Thymus (tissue), 11 donors: ENCODE data around the gene TNXB. TPM values are rescaled to one million over a fixed set of nuclear protein-coding genes. Genes with fewer than 3 reads are reported as not detected.

ENCODE experiments used
- DNase-seq, 9 donors: peaks; one replicate each; pipeline ENCODE4 v3.0.0-alpha.2; 2013; ENCODE audit warnings: low spot score in 9 of 9, low read depth in 6 of 9, missing footprints in 1 of 9
- H3K27ac ChIP-seq, 2 donors: one replicate each; pipeline ENCODE4 v1.5.1; 2013; ENCODE audit warnings: control low read depth in 1 of 2, low read depth in 1 of 2, low read length in 1 of 2, mild to moderate bottlenecking in 1 of 2, moderate library complexity in 1 of 2
- H3K27me3 ChIP-seq, 2 donors: one replicate each; pipeline ENCODE4 v1.5.1; 2013; ENCODE audit warnings: low read length in 1 of 2; ENCODE audit not compliant: control insufficient read depth in 2 of 2, insufficient read depth in 1 of 2
- H3K36me3 ChIP-seq, 2 donors: one replicate each; pipeline ENCODE4 v1.5.1; 2013; ENCODE audit warnings: low read length in 1 of 2, mild to moderate bottlenecking in 1 of 2, moderate library complexity in 1 of 2; ENCODE audit not compliant: control insufficient read depth in 2 of 2, insufficient read depth in 2 of 2
- H3K4me1 ChIP-seq, 2 donors: one replicate each; pipeline ENCODE4 v1.5.1; 2013; ENCODE audit warnings: low read length in 2 of 2; ENCODE audit not compliant: control insufficient read depth in 2 of 2, insufficient read depth in 2 of 2
- H3K4me3 ChIP-seq, 2 donors: one replicate each; pipeline ENCODE4 v1.5.1; 2013; ENCODE audit warnings: low read length in 2 of 2, control low read depth in 1 of 2, mild to moderate bottlenecking in 1 of 2
- H3K9me3 ChIP-seq, 2 donors: one replicate each; pipeline ENCODE4 v1.5.1; 2013; ENCODE audit warnings: low read length in 1 of 2, mild to moderate bottlenecking in 1 of 2; ENCODE audit not compliant: control insufficient read depth in 2 of 2, insufficient read depth in 1 of 2
- WGBS: extraction: QIAGEN DNeasy Blood & Tissue Kit; methylation state at CpG from one replicate; pipeline ENCODE4 v1.1.7; 2013; 5-methylcytosine and 5-hydroxymethylcytosine counted together
- polyA plus RNA-seq: library from polyadenylated mRNA; stranded (reverse); fragments of 200-250 nt; gene quantifications from one replicate; pipeline ENCODE4 v1.2.3, GENCODE V29; 2013
- total RNA-seq: library from RNA; stranded (reverse); fragments of 120-200 nt; gene quantifications from one replicate; pipeline ENCODE4 v1.2.4, GENCODE V29; 2013
- donor health status: healthy.

The TNXB gene
- total and polyA plus RNA-seq, 2 donors: 2.1 to 8.3 TPM

DNA sequence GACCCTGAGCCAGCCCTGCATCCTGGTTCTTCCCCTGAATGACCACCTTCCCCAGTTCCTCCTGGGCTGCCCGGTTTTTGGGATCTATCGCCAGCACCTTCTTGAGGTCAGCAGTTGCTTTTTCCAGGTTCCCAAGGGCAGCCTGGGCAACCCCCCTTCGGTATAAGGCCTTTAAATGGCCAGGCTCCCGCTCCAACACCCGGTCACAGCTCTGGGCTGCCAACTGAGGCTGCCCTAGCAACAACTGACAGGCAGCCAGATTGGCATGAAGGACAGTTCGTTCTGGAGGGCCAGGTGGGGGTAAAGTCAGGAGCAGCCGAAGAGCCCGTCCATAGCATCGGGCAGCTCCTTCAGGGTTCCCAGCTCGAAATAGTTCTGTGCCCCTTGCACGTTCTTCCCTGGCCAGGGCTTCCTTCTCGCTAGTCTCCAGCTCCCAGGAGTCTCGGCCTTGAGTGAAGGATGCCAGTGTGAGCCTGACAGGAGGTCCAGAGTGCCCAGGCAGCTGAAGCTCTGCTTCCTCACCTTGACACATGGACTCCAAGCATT lies 19.7 kb upstream of the TNXB start:
- Histone ChIP-seq H3K4me1 (peaks cover 21 to 29% of the 10 kb centered on the region in 2 donors), H3K27me3 (peaks cover 0 to 7% of the 10 kb centered on the region in 2 donors), H3K36me3 (peaks cover 17 to 28% of the 10 kb centered on the region in 2 donors), H3K27ac (peak overlapping the region in 1 of 2 donors; percentile 74), H3K9me3 (no peaks in the 10 kb centered on the region), H3K4me3 (peak overlapping the region in 1 of 2 donors; percentile 63)
- DNase-seq: no peak
- 95% methylated on average over 13 of the region's 13 CpGs for WGBS

DNA sequence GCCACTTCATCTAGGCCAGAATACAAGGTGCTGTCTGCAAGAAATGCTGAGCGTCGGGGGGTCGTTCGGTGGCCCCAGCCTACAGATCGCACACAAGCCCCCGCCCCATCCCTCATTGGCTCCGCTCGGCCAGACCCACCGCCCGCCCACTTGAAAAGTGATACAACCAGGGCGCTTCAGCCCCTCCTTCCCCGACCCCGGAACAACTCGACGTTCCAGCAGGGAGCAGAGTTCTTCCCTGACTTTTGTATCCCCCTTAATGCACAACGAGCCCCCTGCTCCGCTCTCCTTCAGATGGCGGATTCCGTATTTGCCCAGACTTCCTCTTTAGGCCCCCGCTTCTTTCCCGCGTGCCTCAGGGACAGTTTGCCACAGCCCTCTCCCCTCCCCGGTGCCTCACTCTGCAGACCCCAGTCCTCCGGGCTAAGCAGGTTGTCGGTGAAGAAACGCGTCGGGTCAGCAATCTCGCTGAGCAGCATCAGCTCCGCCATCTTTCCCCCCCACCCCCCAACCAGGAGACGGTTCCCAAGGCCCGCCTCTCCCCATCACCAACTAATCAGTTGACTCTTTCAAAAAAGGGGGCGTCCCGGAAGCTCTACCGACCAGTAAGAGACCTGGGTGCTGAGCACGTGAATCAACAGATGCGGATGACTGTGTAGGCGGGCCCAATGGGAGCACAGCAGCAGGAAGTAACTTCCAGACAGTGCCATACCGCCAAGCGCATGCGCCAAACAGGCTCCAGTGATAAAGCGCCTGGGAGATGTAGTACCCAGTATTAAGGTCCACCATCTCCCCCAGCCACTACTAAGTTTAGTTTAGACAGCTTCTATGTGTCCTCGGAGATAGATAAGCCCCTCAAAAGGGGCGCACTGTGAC lies 18.8 kb upstream of the TNXB start, which contains the start of gene ATF6B:
ATF6B (minus strand) TSS at position 530 of the 876 bp plus-strand sequence; CDS start at position 491, 39 bp downstream.
- Histone ChIP-seq H3K36me3 (peaks cover 20 to 36% of the 10 kb centered on the region in 2 donors), H3K4me1 (peaks cover 21 to 29% of the 10 kb centered on the region in 2 donors), H3K27ac (peak within 1 kb of the TSS; percentile 80 to 90), H3K4me3 (peak within 1 kb of the TSS; percentile 65 to 99), H3K9me3 (no peaks in the 10 kb centered on the region), H3K27me3 (peaks cover 0 to 3% of the 10 kb centered on the region in 2 donors)
- peak; percentile 92 to 99 (median 98) for DNase-seq
- WGBS: under 1% methylated on average over 44 of the region's 44 CpGs

DNA sequence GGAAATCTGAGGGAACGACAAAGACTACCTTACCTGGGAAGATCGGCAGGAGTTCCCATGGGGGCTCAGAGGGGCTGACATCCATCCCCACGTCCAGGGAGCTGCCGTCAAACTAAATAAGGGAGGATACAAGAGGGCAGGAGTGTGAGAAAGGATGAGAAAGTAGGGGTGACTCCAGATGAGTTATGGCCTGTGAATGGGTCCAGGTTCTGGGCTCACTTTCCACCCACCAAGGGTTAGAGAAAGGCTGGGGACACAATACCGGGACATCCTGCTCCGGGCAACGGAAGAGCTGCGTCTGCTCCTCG lies 18.2 kb upstream of the TNXB start:
- H3K4me1 ChIP-seq: peaks cover 21 to 29% of the 10 kb centered on the region in 2 donors
- peaks cover 25 to 36% of the 10 kb centered on the region in 2 donors for H3K36me3 ChIP-seq
- H3K27ac ChIP-seq: peak overlapping the region; percentile 25 to 90
- no peaks in the 10 kb centered on the region for H3K9me3 ChIP-seq
- H3K27me3 ChIP-seq: peaks cover 0 to 3% of the 10 kb centered on the region in 2 donors
- H3K4me3 ChIP-seq: peak overlapping the region; percentile 65 to 99
- 20% methylated on average over 9 of the region's 9 CpGs for WGBS
- DNase-seq: no peak

DNA sequence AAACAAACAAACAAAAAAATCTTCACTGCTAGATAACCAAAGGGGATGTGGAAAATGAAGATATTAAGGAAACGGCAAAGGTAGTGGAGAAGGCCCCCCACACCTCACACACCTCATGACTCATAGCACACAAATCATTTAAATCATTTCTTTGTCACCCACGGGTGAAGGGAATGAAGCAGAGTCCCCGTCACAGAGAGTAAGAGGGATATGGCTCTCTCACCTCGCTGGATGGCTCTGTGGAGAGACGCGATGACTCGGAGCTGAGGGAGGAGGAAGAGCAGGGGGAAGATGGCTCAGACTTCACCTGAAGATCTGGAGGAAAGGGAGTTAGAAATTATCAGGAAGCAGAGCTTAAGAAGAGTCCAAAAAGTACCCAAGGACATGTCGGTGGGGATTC lies 17.7 kb upstream of the TNXB start:
- Histone ChIP-seq H3K9me3 (no peaks in the 10 kb centered on the region), H3K27ac (no peak overlapping the region), H3K4me3 (peak overlapping the region; percentile 65 to 99), H3K27me3 (peaks cover 0 to 3% of the 10 kb centered on the region in 2 donors), H3K4me1 (peaks cover 21 to 29% of the 10 kb centered on the region in 2 donors), H3K36me3 (peaks cover 27 to 41% of the 10 kb centered on the region in 2 donors)
- DNase-seq: no peak
- 90% methylated on average over 8 of the region's 8 CpGs for WGBS

DNA sequence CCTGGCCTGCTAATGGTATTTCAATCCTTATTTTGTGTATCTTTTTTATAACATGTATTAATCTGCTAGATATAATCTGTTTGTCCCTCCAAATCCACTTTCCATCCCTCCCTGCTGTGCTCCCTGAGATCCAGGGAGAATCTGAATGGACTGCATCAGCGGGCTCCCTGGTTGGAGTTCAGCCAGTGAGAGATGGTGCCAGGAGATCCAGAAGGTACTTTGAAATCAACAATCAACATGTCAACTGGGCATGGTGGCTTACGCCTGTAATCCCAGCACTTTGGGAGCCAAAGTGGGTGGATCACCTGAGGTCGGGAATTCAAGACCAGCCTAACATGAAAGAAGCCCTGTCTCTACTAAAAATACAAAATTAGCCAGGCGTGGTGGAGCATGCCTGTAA lies 14.5 kb upstream of the TNXB start:
- Histone ChIP-seq H3K4me1 (peaks cover 12 to 23% of the 10 kb centered on the region in 2 donors), H3K36me3 (peaks cover 51 to 69% of the 10 kb centered on the region in 2 donors), H3K27me3 (no peaks in the 10 kb centered on the region), H3K9me3 (no peaks in the 10 kb centered on the region), H3K27ac (no peak overlapping the region), H3K4me3 (no peak overlapping the region)
- WGBS: 98% methylated on average over 4 of the region's 4 CpGs
- no peak for DNase-seq

DNA sequence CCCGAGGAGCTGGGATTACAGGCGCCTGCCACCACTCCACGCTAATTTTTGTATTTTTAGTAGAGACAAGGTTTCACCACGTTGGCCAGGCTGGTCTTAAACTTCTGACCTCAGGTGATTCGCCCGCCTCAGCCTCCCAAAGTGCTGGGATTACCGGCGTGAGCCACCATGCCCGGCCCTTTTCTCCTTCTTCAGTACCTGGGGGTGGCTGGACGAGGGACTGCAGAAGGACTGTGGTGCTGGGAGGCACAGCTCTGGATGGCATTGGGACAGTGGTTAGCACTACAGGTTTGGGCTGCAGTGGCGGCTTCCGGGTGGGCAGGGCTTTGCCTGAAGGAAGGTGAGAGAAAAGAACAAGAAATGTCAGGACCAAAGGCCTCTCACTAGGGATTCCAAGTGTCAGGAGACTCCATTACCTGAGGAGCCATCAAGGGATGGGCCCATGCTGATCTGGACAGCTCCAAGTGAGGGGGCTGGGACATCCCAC lies 11.5 kb upstream of the TNXB start:
- Histone ChIP-seq H3K4me1 (peaks cover 0 to 9% of the 10 kb centered on the region in 2 donors), H3K27ac (no peak overlapping the region)
- no peak for DNase-seq

DNA sequence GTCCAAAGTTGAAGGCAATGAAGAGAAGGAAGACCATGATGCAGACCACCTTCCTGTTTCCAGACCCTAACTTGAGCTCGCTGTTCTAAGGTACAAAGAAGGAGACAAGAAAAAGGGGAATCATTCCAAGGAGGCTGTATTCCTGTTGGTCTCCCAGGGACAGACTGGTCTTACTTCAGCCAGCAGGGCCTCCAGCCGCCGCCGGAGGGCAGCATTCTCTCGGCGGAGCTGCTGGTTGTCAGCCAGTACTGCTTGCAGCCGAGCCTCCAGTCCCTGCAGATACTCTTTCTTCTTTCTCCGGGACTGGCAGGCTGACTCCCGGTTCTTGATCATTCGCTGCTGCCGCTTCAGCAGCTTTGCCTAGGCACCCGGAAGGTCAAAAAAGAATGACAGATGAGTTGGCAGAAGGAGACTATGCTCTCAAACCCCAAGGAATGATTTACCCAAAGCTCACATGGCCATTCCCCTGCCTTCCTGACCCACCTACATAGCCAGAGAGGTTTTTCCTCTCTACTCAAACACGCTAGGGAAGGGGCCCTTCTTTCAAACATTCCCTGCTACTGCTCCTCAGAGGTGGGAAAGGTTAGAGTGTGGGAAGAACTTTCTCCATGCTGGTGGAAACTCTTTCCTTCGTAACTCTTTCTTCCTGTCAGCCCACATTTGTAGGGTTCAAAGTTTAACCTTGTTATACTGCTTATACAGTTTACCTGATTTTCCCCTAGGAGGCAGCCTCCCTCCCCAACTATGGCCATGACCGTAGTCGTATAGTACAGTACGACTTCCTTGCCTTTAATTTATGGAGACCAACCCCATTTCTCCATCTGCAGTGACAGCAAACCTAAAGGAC lies 9.9 kb upstream of the TNXB start:
- no peaks in the 10 kb centered on the region for H3K9me3 ChIP-seq
- peaks cover 72 to 82% of the 10 kb centered on the region in 2 donors for H3K36me3 ChIP-seq
- H3K4me1 ChIP-seq: peaks cover 0 to 9% of the 10 kb centered on the region in 2 donors
- H3K27ac ChIP-seq: peak overlapping the region in 1 of 2 donors; percentile 24
- WGBS: 48% methylated on average over 17 of the region's 17 CpGs
- H3K27me3 ChIP-seq: no peaks in the 10 kb centered on the region
- peak in 6 of 9 donors; percentile 42 to 76 (median 66) for DNase-seq
- no peak overlapping the region for H3K4me3 ChIP-seq

More for the DNA sequence above, 11.5 kb upstream of the TNXB start:
- Histone ChIP-seq H3K27me3 (no peaks in the 10 kb centered on the region), H3K9me3 (no peaks in the 10 kb centered on the region), H3K4me3 (no peak overlapping the region), H3K36me3 (peaks cover 73 to 86% of the 10 kb centered on the region in 2 donors)
- 95% methylated on average over 12 of the region's 12 CpGs for WGBS

DNA sequence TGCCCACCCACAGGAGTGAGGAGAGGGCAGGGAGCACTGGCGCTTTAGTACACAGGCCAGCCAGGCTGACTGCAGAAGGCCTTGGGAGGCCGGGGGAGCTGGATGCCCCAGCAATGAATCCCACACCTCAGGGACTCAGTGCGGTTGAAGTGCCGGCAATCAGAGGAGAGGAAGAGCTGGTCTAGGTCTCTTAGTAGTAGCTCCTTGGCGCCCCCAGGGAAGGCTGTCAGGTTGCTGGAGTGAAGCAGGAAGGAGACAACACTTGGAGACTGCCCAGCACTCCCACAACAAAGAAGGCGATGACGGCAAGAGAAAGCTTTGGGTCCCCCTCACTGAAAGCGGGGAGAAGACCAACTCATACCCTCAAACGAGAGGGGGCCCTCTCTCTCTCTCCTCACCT lies 8.3 kb upstream of the TNXB start:
- Histone ChIP-seq H3K4me1 (peaks cover 0 to 9% of the 10 kb centered on the region in 2 donors), H3K36me3 (peaks cover 63 to 73% of the 10 kb centered on the region in 2 donors), H3K9me3 (no peaks in the 10 kb centered on the region), H3K27me3 (no peaks in the 10 kb centered on the region), H3K4me3 (no peak overlapping the region), H3K27ac (no peak overlapping the region)
- no peak for DNase-seq
- 97% methylated on average over 9 of the region's 9 CpGs for WGBS
